HFF-Myc (cell line): ENCODE results near the gene BCAP31.

Source experiments
- DNase-seq: peaks from one replicate; pipeline ENCODE4 v3.0.0-alpha.2; 2011; ENCODE audit warnings: low read depth; ENCODE audit errors: extremely low read depth
- H3K4me3 ChIP-seq: replicated peaks from 2 replicates; pipeline ENCODE4 v1.5.1; 2011; ENCODE audit warnings: low read depth, mild to moderate bottlenecking, control low read depth, low read length
- TF ChIP-seq, protein P1 (sequence below): IDR thresholded peaks from 2 replicates; pipeline ENCODE4 v1.5.1; 2012; ENCODE audit warnings: mild to moderate bottlenecking, low read depth, low read length, control low read depth; ENCODE audit errors: missing control alignments

Gene BCAP31

DNA sequence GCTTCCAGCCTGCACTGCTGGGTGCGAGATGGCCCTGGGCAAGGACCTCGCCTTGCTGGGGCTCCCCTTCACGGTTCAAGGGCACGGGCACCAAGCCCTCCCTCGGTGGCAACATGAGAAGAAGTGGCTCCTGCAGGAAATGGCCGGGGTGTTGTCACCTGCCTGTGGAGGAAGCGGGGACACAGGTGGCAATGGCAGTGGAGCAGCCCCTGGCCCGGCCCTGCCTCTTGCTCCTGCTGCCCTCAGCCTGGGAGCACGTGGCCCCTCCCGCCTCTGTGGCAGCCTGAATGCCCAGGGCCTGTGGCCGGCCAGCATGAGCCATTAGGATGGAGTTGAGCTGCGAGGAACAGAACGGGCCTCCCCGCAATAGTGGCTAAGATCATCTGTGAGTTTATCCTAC lies 17.3 kb upstream of the BCAP31 start:
- TF ChIP-seq, protein P1, sequence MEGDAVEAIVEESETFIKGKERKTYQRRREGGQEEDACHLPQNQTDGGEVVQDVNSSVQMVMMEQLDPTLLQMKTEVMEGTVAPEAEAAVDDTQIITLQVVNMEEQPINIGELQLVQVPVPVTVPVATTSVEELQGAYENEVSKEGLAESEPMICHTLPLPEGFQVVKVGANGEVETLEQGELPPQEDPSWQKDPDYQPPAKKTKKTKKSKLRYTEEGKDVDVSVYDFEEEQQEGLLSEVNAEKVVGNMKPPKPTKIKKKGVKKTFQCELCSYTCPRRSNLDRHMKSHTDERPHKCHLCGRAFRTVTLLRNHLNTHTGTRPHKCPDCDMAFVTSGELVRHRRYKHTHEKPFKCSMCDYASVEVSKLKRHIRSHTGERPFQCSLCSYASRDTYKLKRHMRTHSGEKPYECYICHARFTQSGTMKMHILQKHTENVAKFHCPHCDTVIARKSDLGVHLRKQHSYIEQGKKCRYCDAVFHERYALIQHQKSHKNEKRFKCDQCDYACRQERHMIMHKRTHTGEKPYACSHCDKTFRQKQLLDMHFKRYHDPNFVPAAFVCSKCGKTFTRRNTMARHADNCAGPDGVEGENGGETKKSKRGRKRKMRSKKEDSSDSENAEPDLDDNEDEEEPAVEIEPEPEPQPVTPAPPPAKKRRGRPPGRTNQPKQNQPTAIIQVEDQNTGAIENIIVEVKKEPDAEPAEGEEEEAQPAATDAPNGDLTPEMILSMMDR, result no peak
- DNase-seq, result no peak
- no peak overlapping the region for H3K4me3 ChIP-seq

DNA sequence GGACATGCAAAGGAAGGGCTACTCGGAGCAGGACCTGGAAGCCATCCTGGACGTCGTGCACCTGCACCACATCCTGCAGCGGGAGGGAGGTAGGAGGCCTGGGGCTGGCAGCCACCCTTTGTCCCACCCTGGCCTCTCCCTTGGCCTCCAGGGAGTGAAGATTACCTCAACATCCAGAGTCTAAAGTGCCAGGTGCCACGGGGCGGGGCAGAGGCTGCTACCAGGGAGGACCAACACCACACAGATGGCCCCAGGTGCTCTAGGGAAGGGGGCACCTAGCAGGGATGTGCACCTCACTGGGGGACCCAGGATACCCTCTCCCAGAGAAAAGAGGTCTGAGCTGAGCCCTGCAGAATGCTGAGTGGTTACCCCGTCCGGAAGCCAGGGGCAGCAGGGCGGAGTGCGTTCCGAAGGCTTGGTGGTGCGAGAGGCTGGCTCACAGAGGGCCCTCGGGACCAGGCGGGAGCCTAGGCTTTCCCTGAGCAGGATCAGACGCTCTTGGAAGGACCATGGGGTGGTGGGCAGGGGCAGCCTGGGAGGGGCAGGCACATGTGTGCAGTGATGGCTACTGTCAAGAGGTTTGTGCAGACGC lies 16.5 kb upstream of the BCAP31 start:
- H3K4me3 ChIP-seq, result no peak overlapping the region
- TF ChIP-seq, protein P1, result no peak
- no peak for DNase-seq

DNA sequence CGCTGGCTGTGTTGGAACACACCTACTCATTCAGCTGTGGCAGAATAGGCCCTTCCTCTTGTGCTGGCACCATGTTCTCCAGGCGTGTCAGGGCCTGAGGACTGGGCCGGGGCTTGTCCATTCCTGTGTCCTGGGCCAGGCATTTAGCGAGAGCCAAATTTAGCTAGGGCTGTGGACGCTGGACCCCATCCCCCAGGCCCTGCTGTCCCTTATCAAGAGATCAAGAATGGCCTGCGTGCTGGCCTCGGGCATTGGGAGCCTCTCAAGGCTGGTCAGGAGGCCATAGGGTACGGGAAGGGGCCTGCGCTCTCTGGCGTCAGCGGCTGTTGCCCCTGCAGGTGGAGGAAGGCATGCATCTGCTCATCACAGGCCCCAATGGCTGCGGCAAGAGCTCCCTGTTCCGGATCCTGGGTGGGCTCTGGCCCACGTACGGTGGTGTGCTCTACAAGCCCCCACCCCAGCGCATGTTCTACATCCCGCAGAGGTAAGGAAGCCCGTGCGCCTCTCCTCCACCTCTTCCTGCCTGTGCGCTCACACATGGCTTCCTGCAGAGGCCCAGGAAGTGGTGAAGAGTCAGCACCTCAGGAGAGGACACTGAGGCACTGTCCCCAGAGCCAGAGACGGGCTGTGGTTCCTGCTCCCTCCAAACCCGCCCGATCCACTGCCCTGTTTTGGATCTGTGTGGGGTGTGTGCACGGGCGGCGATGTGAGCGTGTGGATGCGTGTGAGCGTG lies 15.7 kb upstream of the BCAP31 start:
- DNase-seq, result no peak
- H3K4me3 ChIP-seq, result no peak overlapping the region
- TF ChIP-seq, protein P1, result no peak

DNA sequence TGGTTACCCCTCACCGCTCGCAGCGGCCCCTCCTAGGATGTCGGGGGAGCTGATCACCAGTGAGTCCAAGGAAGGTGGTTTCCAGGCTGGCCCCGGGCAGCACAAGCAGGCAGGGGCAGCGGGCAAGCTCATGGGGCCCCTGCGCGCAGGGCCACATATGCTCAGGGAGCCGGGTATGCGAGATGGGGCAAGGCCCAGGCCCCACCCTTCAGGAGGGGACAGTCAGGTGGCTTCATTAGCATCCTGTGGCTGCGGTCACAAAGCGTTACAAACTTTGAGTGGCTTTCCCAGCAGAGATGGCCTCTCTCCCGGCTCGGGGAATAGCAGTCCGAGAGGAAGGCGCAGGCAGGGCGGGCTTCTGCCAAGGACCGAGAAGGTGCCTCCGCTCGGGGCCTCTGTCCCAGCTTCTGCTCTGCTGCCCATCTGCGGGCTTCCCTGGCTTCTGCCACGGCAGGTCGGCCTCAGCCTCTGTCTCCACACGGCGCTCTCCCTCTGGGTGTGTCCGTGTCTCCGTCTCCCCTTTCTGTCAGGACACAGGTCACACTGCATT lies 13.9 kb upstream of the BCAP31 start:
- TF ChIP-seq, protein P1, result no peak
- no peak for DNase-seq
- H3K4me3 ChIP-seq, result no peak overlapping the region

DNA sequence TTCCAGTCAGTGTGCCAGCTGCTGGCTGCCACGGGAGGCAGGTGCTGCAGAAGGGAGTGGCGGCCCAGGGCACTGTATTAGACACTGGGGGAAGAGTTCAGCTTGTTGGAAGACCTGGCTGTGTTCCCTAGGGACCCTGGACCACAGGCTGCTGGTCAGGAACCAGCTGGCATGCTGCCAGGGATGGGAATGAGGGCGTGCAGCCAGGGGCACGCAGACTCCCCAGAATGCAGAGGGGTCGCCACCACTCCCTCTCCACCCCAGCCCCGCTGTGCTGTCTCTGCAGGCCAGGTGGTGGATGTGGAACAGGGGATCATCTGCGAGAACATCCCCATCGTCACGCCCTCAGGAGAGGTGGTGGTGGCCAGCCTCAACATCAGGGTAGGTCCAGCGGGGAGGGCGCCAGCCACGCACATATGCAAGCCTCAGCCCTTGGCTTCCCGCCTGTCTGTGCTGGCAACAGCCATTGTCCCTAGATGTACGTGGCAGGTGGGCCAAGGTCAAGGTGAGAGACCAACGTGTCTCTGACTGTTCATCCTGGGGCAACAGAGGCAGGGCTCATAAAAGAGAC lies 12.8 kb upstream of the BCAP31 start:
- TF ChIP-seq, protein P1, result no peak
- DNase-seq, result no peak
- no peak overlapping the region for H3K4me3 ChIP-seq

DNA sequence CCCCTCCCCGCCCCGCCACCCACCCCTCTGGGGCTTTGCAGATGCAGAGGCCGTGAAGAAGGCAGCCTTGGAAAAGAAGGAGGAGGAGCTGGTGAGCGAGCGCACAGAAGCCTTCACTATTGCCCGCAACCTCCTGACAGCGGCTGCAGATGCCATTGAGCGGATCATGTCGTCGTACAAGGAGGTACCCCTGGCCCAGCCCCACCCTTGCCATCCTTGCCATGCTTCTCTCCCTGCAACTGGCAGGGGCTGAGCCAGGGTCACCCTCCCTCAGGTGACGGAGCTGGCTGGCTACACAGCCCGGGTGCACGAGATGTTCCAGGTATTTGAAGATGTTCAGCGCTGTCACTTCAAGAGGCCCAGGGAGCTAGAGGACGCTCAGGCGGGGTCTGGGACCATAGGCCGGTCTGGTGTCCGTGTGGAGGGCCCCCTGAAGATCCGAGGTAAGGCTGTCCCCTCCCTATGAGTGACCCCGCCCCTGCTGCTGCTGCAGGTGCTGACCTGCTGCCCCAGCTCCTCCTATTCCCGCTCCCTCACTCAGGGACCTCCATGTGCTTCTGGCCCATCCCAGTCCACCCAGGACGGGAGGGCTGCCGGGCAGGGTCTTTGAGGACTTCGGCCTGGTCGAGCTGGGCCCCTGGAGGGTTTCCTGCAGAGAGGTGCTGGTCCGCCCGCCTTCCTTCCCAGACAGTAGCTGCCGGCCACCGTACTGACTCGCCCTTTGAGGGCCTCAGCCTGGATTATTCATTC lies 12.1 kb upstream of the BCAP31 start:
- no peak for DNase-seq
- TF ChIP-seq, protein P1, result no peak

More for the DNA sequence above, 12.1 kb upstream of the BCAP31 start:
- H3K4me3 ChIP-seq, result no peak overlapping the region
